ENCODE measurements around the gene BLOC1S4.

DNA sequence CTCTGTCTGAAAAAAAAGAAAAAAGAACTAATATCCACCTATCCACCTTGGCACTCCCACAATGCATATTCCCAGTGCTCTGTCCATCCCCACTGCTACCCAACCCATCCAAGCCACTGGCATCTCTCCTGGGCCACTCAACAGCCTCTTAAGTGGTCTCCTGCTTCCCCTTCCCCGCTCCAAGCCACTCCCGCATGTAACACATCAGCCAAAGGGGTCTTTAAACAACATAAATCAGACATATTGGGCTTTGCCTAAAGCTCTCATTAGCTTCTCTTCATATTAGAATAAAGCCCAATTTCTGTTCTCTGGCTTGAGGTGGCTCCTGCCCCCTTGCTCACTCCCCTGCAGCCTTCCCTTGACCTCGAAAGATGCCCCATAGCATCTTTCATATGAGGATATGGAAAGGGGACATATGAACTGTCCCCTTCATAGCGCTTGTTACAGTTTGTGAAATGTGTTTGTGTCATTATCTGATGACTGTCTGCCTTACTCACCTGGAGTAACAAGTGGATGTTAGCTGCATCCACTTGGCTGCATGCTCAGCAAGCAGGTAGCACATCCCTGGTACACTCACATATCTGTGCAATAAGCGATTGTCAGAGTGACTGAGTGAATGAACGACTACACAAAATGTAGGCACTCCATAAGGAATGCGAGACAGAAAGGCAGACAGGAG, 3.1 kb downstream of the BLOC1S4 start:
- TF ChIP-seq, protein P1, sequence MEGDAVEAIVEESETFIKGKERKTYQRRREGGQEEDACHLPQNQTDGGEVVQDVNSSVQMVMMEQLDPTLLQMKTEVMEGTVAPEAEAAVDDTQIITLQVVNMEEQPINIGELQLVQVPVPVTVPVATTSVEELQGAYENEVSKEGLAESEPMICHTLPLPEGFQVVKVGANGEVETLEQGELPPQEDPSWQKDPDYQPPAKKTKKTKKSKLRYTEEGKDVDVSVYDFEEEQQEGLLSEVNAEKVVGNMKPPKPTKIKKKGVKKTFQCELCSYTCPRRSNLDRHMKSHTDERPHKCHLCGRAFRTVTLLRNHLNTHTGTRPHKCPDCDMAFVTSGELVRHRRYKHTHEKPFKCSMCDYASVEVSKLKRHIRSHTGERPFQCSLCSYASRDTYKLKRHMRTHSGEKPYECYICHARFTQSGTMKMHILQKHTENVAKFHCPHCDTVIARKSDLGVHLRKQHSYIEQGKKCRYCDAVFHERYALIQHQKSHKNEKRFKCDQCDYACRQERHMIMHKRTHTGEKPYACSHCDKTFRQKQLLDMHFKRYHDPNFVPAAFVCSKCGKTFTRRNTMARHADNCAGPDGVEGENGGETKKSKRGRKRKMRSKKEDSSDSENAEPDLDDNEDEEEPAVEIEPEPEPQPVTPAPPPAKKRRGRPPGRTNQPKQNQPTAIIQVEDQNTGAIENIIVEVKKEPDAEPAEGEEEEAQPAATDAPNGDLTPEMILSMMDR (IDR thresholded peaks at IDR 0.05), result no peak
- TF ChIP-seq EZH2phosphoT487 (IDR thresholded peaks at IDR 0.05; ENCODE audit: borderline replicate concordance, low read depth) (no peak), MXI1 (IDR thresholded peaks at IDR 0.05; ENCODE audit: low read depth, low read length) (no peak), TAF1 (IDR thresholded peaks at IDR 0.05; ENCODE audit: borderline replicate concordance, low read depth, low read length) (no peak), EP300 (IDR thresholded peaks at IDR 0.05; ENCODE audit: borderline replicate concordance in 1 of 2, low read depth in 1 of 2, low read length in 1 of 2) (no peak), RAD21 (IDR thresholded peaks at IDR 0.05; ENCODE audit: low read length) (no peak), SMC3 (IDR thresholded peaks at IDR 0.05; ENCODE audit: low read depth, low read length) (no peak), POLR2AphosphoS5 (IDR thresholded peaks at IDR 0.05; ENCODE audit: low read depth, low read length) (no peak), JUND (IDR thresholded peaks at IDR 0.05) (no peak), SIN3A (IDR thresholded peaks at IDR 0.05; ENCODE audit: borderline replicate concordance, low read depth, low read length) (no peak), MEF2A (IDR thresholded peaks at IDR 0.05; ENCODE audit: borderline replicate concordance, low read depth) (no peak), TCF12 (IDR thresholded peaks at IDR 0.05) (no peak)
- TF ChIP-seq, protein P2, sequence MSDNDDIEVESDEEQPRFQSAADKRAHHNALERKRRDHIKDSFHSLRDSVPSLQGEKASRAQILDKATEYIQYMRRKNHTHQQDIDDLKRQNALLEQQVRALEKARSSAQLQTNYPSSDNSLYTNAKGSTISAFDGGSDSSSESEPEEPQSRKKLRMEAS (IDR thresholded peaks at IDR 0.05; ENCODE audit: low read depth), result no peak
- TF ChIP-seq, protein P3, sequence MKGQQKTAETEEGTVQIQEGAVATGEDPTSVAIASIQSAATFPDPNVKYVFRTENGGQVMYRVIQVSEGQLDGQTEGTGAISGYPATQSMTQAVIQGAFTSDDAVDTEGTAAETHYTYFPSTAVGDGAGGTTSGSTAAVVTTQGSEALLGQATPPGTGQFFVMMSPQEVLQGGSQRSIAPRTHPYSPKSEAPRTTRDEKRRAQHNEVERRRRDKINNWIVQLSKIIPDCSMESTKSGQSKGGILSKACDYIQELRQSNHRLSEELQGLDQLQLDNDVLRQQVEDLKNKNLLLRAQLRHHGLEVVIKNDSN (IDR thresholded peaks at IDR 0.05; ENCODE audit: borderline replicate concordance, low read depth), result no peak
